Fibroblast of upper back skin (primary cell): Measurements from ENCODE around the gene PTGS1.
"Not testable (repeated sequence)": the region's sequence is repeated elsewhere in the genome, so short reads cannot be mapped to it uniquely, and the experiment has no call there.

Source experiments
- DNase-seq: peaks from one replicate; pipeline ENCODE4 v3.0.0-alpha.2; 2013

Gene PTGS1

DNA sequence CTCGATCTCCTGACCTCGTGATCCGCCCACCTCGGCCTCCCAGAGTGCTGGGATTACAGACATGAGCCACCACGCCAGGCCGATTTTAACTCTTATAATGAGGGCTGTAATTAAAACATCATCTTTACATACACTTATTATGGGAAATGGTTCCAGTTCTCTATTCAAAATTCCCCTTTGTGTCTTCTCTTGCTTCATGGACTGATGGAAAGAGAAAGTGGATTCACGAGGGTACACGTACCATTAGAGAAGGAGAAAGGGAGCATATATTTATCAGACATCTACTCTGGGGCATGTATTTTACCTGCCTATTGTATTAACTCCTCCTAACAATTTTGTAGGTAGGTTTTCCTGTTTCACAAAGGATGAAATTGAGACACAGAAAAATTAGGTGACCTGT, 31.1 kb downstream of the PTGS1 start:
- no peak for DNase-seq

GRCh38 chr9:122402403-122402871, 31.6 kb downstream of the PTGS1 start:
- peak; percentile 96 for DNase-seq

DNA sequence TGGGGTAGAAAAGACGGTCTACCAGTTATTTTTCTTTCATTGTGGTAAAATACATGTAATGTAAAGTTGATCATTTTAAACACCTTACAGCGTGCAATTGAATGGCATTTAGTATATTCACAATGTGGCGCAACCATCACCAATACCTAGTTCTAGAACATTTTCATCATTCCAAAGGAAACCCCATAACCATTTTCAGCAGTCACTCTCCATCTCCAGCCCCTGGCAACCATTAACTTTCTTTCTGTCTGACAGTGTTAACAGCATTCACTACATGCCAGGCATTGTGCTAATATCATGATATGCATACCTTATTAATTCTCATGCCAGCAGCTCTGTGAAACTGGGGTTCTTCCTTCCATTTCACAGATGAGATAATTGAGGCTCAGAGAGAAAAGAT, 32.0 kb downstream of the PTGS1 start:
- DNase-seq = peak; percentile 41

DNA sequence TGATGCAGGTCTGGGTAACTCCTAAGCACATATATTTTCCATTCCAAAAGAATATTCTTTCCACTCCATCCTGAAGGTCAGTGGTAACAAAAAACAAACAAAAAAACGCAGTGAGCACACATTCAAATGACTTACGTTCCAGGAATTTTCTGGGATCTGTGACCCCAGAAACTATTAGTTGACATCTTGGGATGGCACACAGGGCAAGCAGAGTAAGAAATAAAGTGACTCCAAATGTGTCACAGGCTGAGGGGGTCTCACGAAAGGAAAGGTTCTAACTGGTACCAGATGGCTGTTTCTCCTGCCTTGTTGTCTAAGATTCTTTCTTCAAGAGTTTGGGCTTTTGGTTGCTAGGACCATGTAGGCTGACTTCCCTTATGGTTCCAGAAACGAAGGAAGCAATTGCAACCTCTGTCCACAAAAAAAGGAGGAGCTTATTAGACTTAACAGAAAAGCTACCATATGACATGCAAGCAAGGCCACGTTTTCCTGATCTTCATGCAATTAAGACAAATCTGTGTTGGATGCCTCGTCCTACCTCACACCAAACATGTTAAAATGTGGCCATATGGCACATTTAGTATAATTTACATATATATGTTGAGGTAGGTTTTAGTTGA, 32.7 kb downstream of the PTGS1 start:
- DNase-seq = no peak

DNA sequence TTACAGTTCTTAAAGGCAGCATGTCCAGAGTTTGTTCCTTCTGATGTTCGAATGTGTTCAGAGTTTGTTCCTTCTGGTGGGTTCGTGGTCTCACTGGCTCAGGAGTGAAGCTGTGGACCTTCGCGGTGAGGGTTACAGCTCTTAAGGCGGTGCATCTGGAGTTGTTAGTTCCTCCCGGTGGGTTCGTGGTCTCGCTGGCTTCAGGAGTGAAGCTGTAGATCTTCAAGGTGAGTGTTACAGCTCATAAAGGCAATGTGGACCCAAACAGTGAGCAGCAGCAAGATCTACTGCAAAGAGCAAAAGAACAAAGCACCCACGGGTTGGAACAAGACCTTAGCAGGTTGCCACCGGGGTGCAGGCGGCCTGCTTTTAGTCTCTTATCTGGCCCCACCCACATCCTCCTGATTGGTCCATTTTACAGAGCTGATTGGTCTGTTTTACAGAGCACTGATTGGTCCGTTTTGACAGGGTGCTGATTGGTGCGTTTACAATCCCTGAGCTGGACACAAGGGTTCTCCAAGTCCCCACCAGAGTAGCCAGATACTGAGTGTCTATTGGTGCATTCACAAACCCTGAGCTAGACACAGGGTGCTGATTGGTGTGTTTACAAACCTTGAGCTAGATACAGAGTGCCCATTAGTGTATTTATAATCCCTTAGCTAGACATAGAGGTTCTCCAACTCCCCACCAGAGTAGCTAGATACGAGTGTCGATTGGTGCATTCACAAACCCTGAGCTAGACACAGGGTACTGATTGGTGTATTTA, 34.7 kb downstream of the PTGS1 start:
- not testable (repeated sequence) for DNase-seq

- no peak for DNase-seq
Measured at GRCh38 chr9:122406070-122406890, 35.5 kb downstream of the PTGS1 start.

GRCh38 chr9:122414108-122414507, 43.3 kb downstream of the PTGS1 start:
- not testable (repeated sequence) for DNase-seq

- DNase-seq = no peak
Measured at GRCh38 chr9:122418016-122418415, 47.2 kb downstream of the PTGS1 start.

- no peak for DNase-seq
Measured at GRCh38 chr9:122420315-122420714, 49.5 kb downstream of the PTGS1 start.

DNA sequence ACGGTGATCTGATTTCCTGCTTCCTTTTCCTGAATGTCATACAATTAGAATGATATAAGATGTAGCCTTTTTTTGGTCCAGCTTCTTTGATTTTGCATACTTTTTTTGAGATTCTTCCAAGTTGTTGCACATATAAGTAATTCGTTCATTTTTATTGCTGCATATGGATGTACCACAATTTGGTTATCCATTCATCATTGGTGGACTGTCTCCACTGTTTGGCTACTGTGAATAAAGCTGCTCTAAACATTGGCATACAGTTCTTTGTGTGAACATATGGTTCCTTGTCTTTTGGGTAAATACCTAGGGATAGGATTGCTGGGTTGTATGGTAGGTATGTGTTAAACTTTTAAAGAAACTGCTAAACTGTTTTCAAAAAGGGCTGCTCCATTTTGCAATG, 54.3 kb downstream of the PTGS1 start:
- DNase-seq = no peak

- no peak for DNase-seq
Measured at GRCh38 chr9:122426723-122427122, 55.9 kb downstream of the PTGS1 start.

GRCh38 chr9:122442568-122442967, 71.7 kb downstream of the PTGS1 start:
- DNase-seq = no peak

- DNase-seq = peak; percentile 88
Measured at GRCh38 chr9:122444041-122444733, 73.4 kb downstream of the PTGS1 start.
